Kidney (tissue), 14 donors: ENCODE data around the gene LRRTM2. TPM values are rescaled to one million over a fixed set of nuclear protein-coding genes. Genes with fewer than 3 reads are reported as not detected.

ENCODE experiments used
- DNase-seq, 5 donors: peaks; one replicate each; pipeline ENCODE4 v3.0.0-alpha.2; 2013 to 2020
- FAIRE-seq: peaks from 2 replicates; lab custom pipeline; 2012; peaks lifted over from hg19 to GRCh38; lab: Jason Lieb, UNC
- H3K27ac ChIP-seq, 2 donors: one replicate each; pipeline ENCODE4 v1.7.0; 2013; ENCODE audit warnings: low read depth in 2 of 2, low read length in 2 of 2, inconsistent platforms in 1 of 2
- H3K27me3 ChIP-seq: one replicate; pipeline ENCODE4 v1.7.1; 2013; ENCODE audit warnings: low read length, inconsistent platforms; ENCODE audit not compliant: control insufficient read depth, insufficient read depth
- H3K36me3 ChIP-seq, 3 donors: one replicate each; pipeline versions ENCODE4 v1.7.0 to v1.7.1; 2013; ENCODE audit warnings: low read length in 3 of 3, control low read depth in 1 of 3, inconsistent platforms in 1 of 3; ENCODE audit not compliant: insufficient read depth in 3 of 3, control insufficient read depth in 2 of 3
- H3K4me1 ChIP-seq, 3 donors: one replicate each; pipeline versions ENCODE4 v1.7.0 to v1.7.1; 2013; ENCODE audit warnings: low read length in 3 of 3, inconsistent platforms in 1 of 3, low read depth in 1 of 3; ENCODE audit not compliant: control insufficient read depth in 2 of 3, insufficient read depth in 2 of 3
- H3K4me3 ChIP-seq, 3 donors: one replicate each; pipeline versions ENCODE4 v1.7.0 to v1.8.1; 2013; ENCODE audit warnings: low read length in 3 of 3, control low read depth in 1 of 3, inconsistent platforms in 1 of 3
- H3K9ac ChIP-seq, 3 donors: one replicate each; pipeline versions ENCODE4 v1.7.0 to v1.7.1; 2013; ENCODE audit warnings: low read length in 3 of 3, control low read depth in 1 of 3, inconsistent platforms in 1 of 3
- H3K9me3 ChIP-seq, 3 donors: one replicate each; pipeline versions ENCODE4 v1.7.0 to v1.7.1; 2013; ENCODE audit warnings: low read length in 3 of 3, control low read depth in 1 of 3, inconsistent platforms in 1 of 3; ENCODE audit not compliant: control insufficient read depth in 2 of 3, insufficient read depth in 1 of 3
- CTCF ChIP-seq: IDR thresholded peaks from 3 replicates; pipeline ENCODE4 v1.5.1; 2012; ENCODE audit warnings: mild to moderate bottlenecking, moderate library complexity, borderline replicate concordance; ENCODE audit not compliant: insufficient read depth; ENCODE audit errors: extremely low read depth
- intact Hi-C: fragments of 100-400 bp; cut with DNase I; formaldehyde crosslinking; loops from one replicate; pipeline ENCODE4 v1.11.1; 2022
- polyA plus RNA-seq: library from polyadenylated mRNA; stranded (reverse); fragments of 350-450 nt; fragmentation: Illumina TruSeq; extraction: RNeasy Lipid Tissue Mini Kit (QIAGEN cat#74804); gene quantifications from one replicate; pipeline ENCODE4 v1.2.3, GENCODE V29; 2014; ENCODE audit warnings: low read depth, low replicate concordance; ENCODE audit not compliant: insufficient read depth
- total RNA-seq: library from RNA; stranded (reverse); fragmentation: NEBNext Ultra II Directional; extraction: Animal tissue kit (Norgen Biotek cat#: 25700); gene quantifications from one replicate; pipeline ENCODE4 v1.2.1, GENCODE V29; 2021
- donor health status: control.
- donor health status: control.
- donor health status: control.
- donor health status: control.
- donor health status: control.
- donor health status: DM: yes; HTN: yes; CAD: no.
- donor health status: Normal renal cell carcinoma (clear cell type).

LRRTM2 gene
- total and polyA plus RNA-seq, 2 donors from 2014 or later = 0.03 TPM; not detected in 1

GRCh38 chr5:138832218-138832617 is 42.9 kb downstream of the LRRTM2 start:
- FAIRE-seq (no peak), DNase-seq (no peak)
- Histone ChIP-seq H3K9me3 (no peaks in the 10 kb centered on the region), H3K36me3 (peaks cover 0 to 21% (median 5%) of the 10 kb centered on the region in 3 donors), H3K4me1 (no peaks in the 10 kb centered on the region), H3K9ac (no peak overlapping the region), H3K4me3 (no peak overlapping the region), H3K27ac (no peak overlapping the region), H3K27me3 (no peaks in the 10 kb centered on the region)
- TF ChIP-seq CTCF = no peak
- intact Hi-C loops = no loop called here

- no peaks in the 10 kb centered on the region for H3K27me3 ChIP-seq
- no peak for TF ChIP-seq CTCF
- FAIRE-seq = no peak
- no peaks in the 10 kb centered on the region for H3K4me1 ChIP-seq
- no peak overlapping the region for H3K4me3 ChIP-seq
- no peak overlapping the region for H3K27ac ChIP-seq
- no peak for DNase-seq
- peaks cover 3 to 22% (median 6%) of the 10 kb centered on the region in 3 donors for H3K36me3 ChIP-seq
- H3K9me3 ChIP-seq = no peaks in the 10 kb centered on the region
- intact Hi-C loops = no loop called here
- H3K9ac ChIP-seq = no peak overlapping the region
Measured at GRCh38 chr5:138831703-138832102, 43.4 kb downstream of the LRRTM2 start.

- Histone ChIP-seq H3K27ac (no peak overlapping the region), H3K9me3 (no peaks in the 10 kb centered on the region), H3K4me1 (no peaks in the 10 kb centered on the region), H3K36me3 (peaks cover 3 to 33% (median 11%) of the 10 kb centered on the region in 3 donors), H3K4me3 (no peak overlapping the region), H3K27me3 (no peaks in the 10 kb centered on the region), H3K9ac (no peak overlapping the region)
- no peak for TF ChIP-seq CTCF
- intact Hi-C loops = no loop called here
- DNase-seq (no peak), FAIRE-seq (no peak)
Measured at GRCh38 chr5:138829341-138829740, 45.8 kb downstream of the LRRTM2 start.

GRCh38 chr5:138828556-138828955 is 46.6 kb downstream of the LRRTM2 start:
- Histone ChIP-seq H3K9me3 (no peaks in the 10 kb centered on the region), H3K36me3 (peaks cover 3 to 34% (median 11%) of the 10 kb centered on the region in 3 donors), H3K27ac (no peak overlapping the region), H3K4me1 (no peaks in the 10 kb centered on the region), H3K27me3 (no peaks in the 10 kb centered on the region), H3K4me3 (no peak overlapping the region), H3K9ac (no peak overlapping the region)
- FAIRE-seq (no peak), DNase-seq (peak in 2 of 5 donors; percentile 45 to 61)
- intact Hi-C loops = no loop called here
- no peak for TF ChIP-seq CTCF
